ENCODE results near the gene DAB2. TPM values are rescaled to one million over a fixed set of nuclear protein-coding genes. Genes with fewer than 3 reads are reported as not detected.

DAB2 gene
- total RNA-seq, 2 donors from 2014 or later, result 12.3 to 23.8 TPM

DNA sequence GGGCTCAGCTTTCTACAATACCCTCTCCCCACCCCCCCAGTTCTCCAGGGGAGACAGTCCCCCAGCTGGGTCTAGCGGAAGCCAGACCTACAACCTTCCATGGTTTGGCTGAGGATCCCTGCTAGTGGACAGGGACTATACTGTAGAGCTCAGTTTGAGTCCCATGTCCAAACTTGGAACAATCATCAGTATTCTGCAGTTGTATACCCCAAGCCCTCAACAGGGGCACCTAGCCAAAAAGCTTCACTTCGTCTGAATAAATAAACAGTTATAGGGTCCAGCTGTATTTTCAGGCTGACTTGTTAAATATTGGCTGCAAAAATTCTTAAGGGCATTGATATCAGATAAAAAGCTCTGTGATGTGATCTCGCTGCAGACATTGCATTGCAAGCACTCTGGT lies 45.1 kb downstream of the DAB2 start:
- no peaks in the 10 kb centered on the region for H3K27me3 ChIP-seq (ENCODE audit: control insufficient read depth, insufficient read depth, low read length, poor library complexity, severe bottlenecking)
- H3K9ac ChIP-seq (ENCODE audit: extremely low read depth, low read length, poor library complexity, severe bottlenecking), result no peak overlapping the region
- DNase-seq, result no peak
- TF ChIP-seq, protein P1, sequence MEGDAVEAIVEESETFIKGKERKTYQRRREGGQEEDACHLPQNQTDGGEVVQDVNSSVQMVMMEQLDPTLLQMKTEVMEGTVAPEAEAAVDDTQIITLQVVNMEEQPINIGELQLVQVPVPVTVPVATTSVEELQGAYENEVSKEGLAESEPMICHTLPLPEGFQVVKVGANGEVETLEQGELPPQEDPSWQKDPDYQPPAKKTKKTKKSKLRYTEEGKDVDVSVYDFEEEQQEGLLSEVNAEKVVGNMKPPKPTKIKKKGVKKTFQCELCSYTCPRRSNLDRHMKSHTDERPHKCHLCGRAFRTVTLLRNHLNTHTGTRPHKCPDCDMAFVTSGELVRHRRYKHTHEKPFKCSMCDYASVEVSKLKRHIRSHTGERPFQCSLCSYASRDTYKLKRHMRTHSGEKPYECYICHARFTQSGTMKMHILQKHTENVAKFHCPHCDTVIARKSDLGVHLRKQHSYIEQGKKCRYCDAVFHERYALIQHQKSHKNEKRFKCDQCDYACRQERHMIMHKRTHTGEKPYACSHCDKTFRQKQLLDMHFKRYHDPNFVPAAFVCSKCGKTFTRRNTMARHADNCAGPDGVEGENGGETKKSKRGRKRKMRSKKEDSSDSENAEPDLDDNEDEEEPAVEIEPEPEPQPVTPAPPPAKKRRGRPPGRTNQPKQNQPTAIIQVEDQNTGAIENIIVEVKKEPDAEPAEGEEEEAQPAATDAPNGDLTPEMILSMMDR (conservative IDR thresholded peaks at IDR 0.05), result no peak
- no peak overlapping the region for H3K27ac ChIP-seq (ENCODE audit: low read depth, low read length)
- Mint-ChIP-seq H3K4me3 (no peak overlapping the region), H3K27me3 (ENCODE audit: insufficient read depth) (no peaks in the 10 kb centered on the region), H3K9me3 (no peaks in the 10 kb centered on the region), H3K36me3 (ENCODE audit: low read depth) (peaks cover 31% of the 10 kb centered on the region), H3K27ac (no peak overlapping the region), H3K4me1 (peaks cover 3% of the 10 kb centered on the region)
- peaks cover 78% of the 10 kb centered on the region for H3K36me3 ChIP-seq (ENCODE audit: control insufficient read depth, insufficient read depth, low read length)
- WGBS, 2 experiments (ENCODE audit: insufficient coverage in 1 of 2, insufficient read length in 1 of 2), result 91 to 95% methylated on average over 3 of the region's 3 CpGs
- H3K9me3 ChIP-seq (ENCODE audit: control insufficient read depth, low read length), result no peaks in the 10 kb centered on the region
- H3K4me3 ChIP-seq (ENCODE audit: low read length), result no peak overlapping the region
- H3K4me1 ChIP-seq (ENCODE audit: control insufficient read depth, insufficient read depth, low read length), result no peaks in the 10 kb centered on the region

DNA sequence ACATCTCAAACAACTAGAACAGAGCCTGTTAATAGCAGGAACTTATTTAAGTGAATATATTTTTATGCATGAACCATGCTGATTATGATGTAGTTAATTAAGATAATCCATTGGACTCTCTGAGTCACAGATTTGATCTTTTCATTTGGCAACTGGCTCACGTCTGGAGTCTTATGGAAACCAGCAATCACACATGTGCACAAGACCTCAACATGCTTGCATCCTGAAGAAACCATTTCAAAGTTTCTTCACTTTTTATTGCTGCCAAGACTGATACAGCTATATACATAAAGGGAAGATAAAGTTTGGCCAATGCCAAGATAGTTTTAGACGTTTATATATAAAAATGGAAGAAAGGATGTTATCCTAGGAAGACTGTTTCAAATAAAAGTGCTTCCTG lies 47.2 kb downstream of the DAB2 start:
- H3K36me3 ChIP-seq (ENCODE audit: control insufficient read depth, insufficient read depth, low read length), result peaks cover 81% of the 10 kb centered on the region
- H3K9me3 ChIP-seq (ENCODE audit: control insufficient read depth, low read length), result no peaks in the 10 kb centered on the region
- no peaks in the 10 kb centered on the region for H3K27me3 Mint-ChIP-seq (ENCODE audit: insufficient read depth)
- H3K27ac ChIP-seq (ENCODE audit: low read depth, low read length), result no peak overlapping the region
- peaks cover 2% of the 10 kb centered on the region for H3K4me1 ChIP-seq (ENCODE audit: control insufficient read depth, insufficient read depth, low read length)
- no peak overlapping the region for H3K9ac ChIP-seq (ENCODE audit: extremely low read depth, low read length, poor library complexity, severe bottlenecking)
- 88 to 94% methylated on average over 2 of the region's 2 CpGs for WGBS, 2 experiments (ENCODE audit: insufficient coverage in 1 of 2, insufficient read length in 1 of 2)
- no peak for DNase-seq
- TF ChIP-seq, protein P1 (conservative IDR thresholded peaks at IDR 0.05), result no peak
- no peaks in the 10 kb centered on the region for H3K9me3 Mint-ChIP-seq
- H3K4me3 Mint-ChIP-seq, result no peak overlapping the region
- H3K36me3 Mint-ChIP-seq (ENCODE audit: low read depth), result peaks cover 36% of the 10 kb centered on the region
- no peak overlapping the region for H3K4me3 ChIP-seq (ENCODE audit: low read length)
- peaks cover 11% of the 10 kb centered on the region for H3K4me1 Mint-ChIP-seq
- no peak overlapping the region for H3K27ac Mint-ChIP-seq
- no peaks in the 10 kb centered on the region for H3K27me3 ChIP-seq (ENCODE audit: control insufficient read depth, insufficient read depth, low read length, poor library complexity, severe bottlenecking)

DNA sequence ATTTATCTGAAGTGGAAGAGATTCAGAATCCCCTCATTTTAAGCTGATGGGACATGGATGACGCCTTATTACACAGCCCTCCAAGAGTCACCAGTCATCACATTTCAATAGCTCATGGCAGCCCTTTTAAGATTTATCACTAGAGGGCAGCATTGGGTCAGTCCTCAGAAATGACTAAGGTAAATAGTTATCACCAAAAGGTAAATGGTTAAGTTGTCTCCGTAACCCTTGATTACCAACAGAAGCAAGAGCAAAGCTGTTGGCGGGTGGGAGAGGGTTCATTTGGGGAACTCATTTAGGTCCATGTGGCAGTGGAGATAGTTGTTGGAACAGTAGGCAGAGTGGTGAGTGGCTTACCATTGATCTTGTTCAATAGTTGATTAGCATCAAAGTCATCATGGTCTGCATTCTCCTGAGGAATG lies 48.5 kb downstream of the DAB2 start:
- Histone ChIP-seq H3K27ac (ENCODE audit: low read depth, low read length) (no peak overlapping the region), H3K4me3 (ENCODE audit: low read length) (no peak overlapping the region), H3K27me3 (ENCODE audit: control insufficient read depth, insufficient read depth, low read length, poor library complexity, severe bottlenecking) (no peaks in the 10 kb centered on the region), H3K4me1 (ENCODE audit: control insufficient read depth, insufficient read depth, low read length) (peaks cover 2% of the 10 kb centered on the region), H3K9ac (ENCODE audit: extremely low read depth, low read length, poor library complexity, severe bottlenecking) (no peak overlapping the region), H3K9me3 (ENCODE audit: control insufficient read depth, low read length) (no peaks in the 10 kb centered on the region), H3K36me3 (ENCODE audit: control insufficient read depth, insufficient read depth, low read length) (peaks cover 80% of the 10 kb centered on the region)
- Mint-ChIP-seq H3K27ac (peak overlapping the region; percentile 73), H3K4me3 (no peak overlapping the region), H3K27me3 (ENCODE audit: insufficient read depth) (no peaks in the 10 kb centered on the region), H3K9me3 (no peaks in the 10 kb centered on the region), H3K4me1 (peaks cover 18% of the 10 kb centered on the region), H3K36me3 (ENCODE audit: low read depth) (peaks cover 32% of the 10 kb centered on the region)
- 75 to 86% methylated on average over 1 to 3 of the region's 3 CpGs for WGBS, 2 experiments (ENCODE audit: insufficient coverage in 1 of 2, insufficient read length in 1 of 2)
- TF ChIP-seq, protein P1 (conservative IDR thresholded peaks at IDR 0.05), result peak; percentile 88
- peak; percentile 80 for DNase-seq
